GM10266 (cell line): ENCODE data around the gene PRR30.

Source experiments
- DNase-seq: peaks from one replicate; pipeline ENCODE4 v3.0.0; 2012; ENCODE audit errors: extremely low spot score
- CTCF ChIP-seq: IDR thresholded peaks from 2 replicates; pipeline ENCODE4 v1.5.1; 2012; ENCODE audit warnings: mild to moderate bottlenecking, low read depth; ENCODE audit not compliant: control insufficient read depth, insufficient read depth; ENCODE audit errors: missing control alignments

Gene PRR30

GRCh38 chr2:27089111-27089954, 49.9 kb downstream of the PRR30 start:
- no peak for DNase-seq
- no peak for TF ChIP-seq CTCF

DNA sequence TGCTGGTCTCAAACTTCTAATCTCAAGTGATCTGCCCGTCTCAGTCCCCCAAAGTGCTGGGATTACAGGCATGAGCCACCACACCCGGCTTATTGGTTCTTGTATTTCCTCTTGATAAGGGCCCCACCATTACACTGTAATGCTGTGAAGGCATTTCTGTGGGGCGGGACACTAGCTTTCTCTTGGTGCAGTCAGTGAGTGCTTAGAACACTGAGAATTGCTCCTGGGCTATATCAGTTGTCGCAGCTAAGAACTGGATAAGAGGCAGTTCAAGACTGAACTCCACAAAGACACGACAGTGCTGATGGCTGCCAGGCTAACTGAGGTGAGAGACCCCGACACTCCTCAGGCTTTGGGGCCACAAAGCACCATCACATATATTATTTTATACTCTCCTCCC, 50.6 kb downstream of the PRR30 start:
- DNase-seq: no peak
- TF ChIP-seq CTCF: no peak

- no peak for DNase-seq
- TF ChIP-seq CTCF: no peak
Measured at GRCh38 chr2:27087823-27088410, 51.3 kb downstream of the PRR30 start.
